Measurements from ENCODE around the gene DNAH14. TPM values are rescaled to one million over a fixed set of nuclear protein-coding genes. Genes with fewer than 3 reads are reported as not detected.

The DNAH14 gene
- total and polyA plus RNA-seq, 2 of the 8 experiments (the other 6 are each of a cell fraction or from before 2014, with no cell fraction given) = 8.4 to 40.7 TPM

DNA sequence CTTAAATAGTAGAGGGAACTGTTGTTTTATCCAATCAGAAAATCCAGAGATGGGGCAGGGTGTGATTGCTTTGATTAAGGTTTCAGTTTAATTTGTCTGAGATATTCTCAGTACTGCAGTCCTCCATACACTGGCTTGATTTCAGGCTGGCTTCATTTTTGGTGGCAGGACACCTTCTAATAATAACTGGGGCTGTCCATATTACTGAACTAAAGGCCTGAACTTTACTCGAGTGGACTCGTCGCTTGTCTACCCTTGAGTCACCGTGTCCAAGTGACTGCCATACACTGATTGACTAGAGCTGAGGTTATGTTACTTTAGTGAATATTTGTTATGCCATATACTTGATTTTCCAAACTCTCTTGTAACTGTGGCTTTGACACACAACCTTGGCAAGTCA is 228.8 kb downstream of the DNAH14 start:
- H2BK12ac ChIP-seq (ENCODE audit: low read depth, low read length) = no peak overlapping the region
- no peaks in the 10 kb centered on the region for H3K79me2 ChIP-seq (ENCODE audit: control insufficient read depth in 1 of 2, insufficient read depth in 2 of 2, low read length in 2 of 2)

More for the DNA sequence above, 228.8 kb downstream of the DNAH14 start:
- Histone ChIP-seq H2BK20ac (ENCODE audit: low read length) (no peak overlapping the region), H3K4me1 (replicated peaks in 1 of 4; ENCODE audit: control insufficient read depth in 3 of 4, insufficient read depth in 4 of 4, low read length in 3 of 4) (no peaks in the 10 kb centered on the region), H2BK5ac (ENCODE audit: low read depth, low read length) (no peak overlapping the region), H3K79me1 (ENCODE audit: low read depth, low read length) (no peaks in the 10 kb centered on the region), H4K5ac (ENCODE audit: insufficient read length, low read depth, low read length) (no peak overlapping the region), H3K9me3 (ENCODE audit: insufficient read depth in 2 of 2, low read depth in 1 of 2, low read length in 1 of 2) (no peaks in the 10 kb centered on the region), H3K36me3 (ENCODE audit: control insufficient read depth in 2 of 4, insufficient read depth in 4 of 4, low read length in 3 of 4) (no peaks in the 10 kb centered on the region), H4K8ac (ENCODE audit: extremely low read depth, insufficient read depth, low read length) (no peak overlapping the region), H3K23me2 (ENCODE audit: low read depth, low read length) (no peaks in the 10 kb centered on the region), H3K56ac (replicated peaks; ENCODE audit: insufficient read length, low read depth, low read length) (no peak overlapping the region), H3K23ac (ENCODE audit: insufficient read length) (no peak overlapping the region), H3K18ac (ENCODE audit: extremely low read depth, low read length) (no peak overlapping the region), H4K20me1 (replicated peaks in 1 of 2; ENCODE audit: control insufficient read depth in 1 of 2, insufficient read depth in 2 of 2, low read length in 2 of 2) (no peaks in the 10 kb centered on the region), H3K14ac (ENCODE audit: insufficient read length) (no peak overlapping the region), H2BK120ac (replicated peaks; ENCODE audit: low read depth, low read length) (no peak overlapping the region), H3K4me2 (ENCODE audit: insufficient read depth in 1 of 2, low read depth in 2 of 2, low read length in 2 of 2) (no peak overlapping the region), H3K27ac (ENCODE audit: low read depth, low read length) (no peak overlapping the region), H4K91ac (replicated peaks; ENCODE audit: insufficient read length, low read length) (no peak overlapping the region), H3K4ac (replicated peaks; ENCODE audit: insufficient read length, low read depth, low read length) (no peak overlapping the region), H2AK5ac (ENCODE audit: low read depth, low read length) (no peak overlapping the region), H2AFZ (ENCODE audit: low read length) (no peak overlapping the region), H2BK15ac (ENCODE audit: low read length) (no peak overlapping the region), H3K9ac (replicated peaks in 1 of 4; ENCODE audit: extremely low read depth in 1 of 4, low read depth in 3 of 4, low read length in 3 of 4) (no peak overlapping the region), H3K27me3 (replicated peaks in 1 of 4; ENCODE audit: control insufficient read depth in 3 of 4, extremely low read depth in 1 of 4, insufficient read depth in 3 of 4, low read length in 3 of 4) (no peaks in the 10 kb centered on the region), H3K4me3 (ENCODE audit: extremely low read depth in 1 of 4, insufficient read depth in 2 of 4, low read depth in 3 of 4, low read length in 4 of 4) (no peak overlapping the region)
- TF ChIP-seq TEAD4 (IDR thresholded peaks at IDR 0.05; ENCODE audit: low read depth, low read length) = no peak
- no peak for TF ChIP-seq POU5F1 (IDR thresholded peaks at IDR 0.05; ENCODE audit: low read depth, low read length)
- no peak for TF ChIP-seq TBP (IDR thresholded peaks at IDR 0.05; ENCODE audit: low read depth, low read length)
- TF ChIP-seq TCF12 (IDR thresholded peaks at IDR 0.05; ENCODE audit: low read depth, low read length) = no peak
- TF ChIP-seq SIX5 (IDR thresholded peaks at IDR 0.05; ENCODE audit: low read depth, low read length) = no peak
- TF ChIP-seq CHD2 (IDR thresholded peaks at IDR 0.05; ENCODE audit: low read length) = no peak
- no peak for TF ChIP-seq RBBP5 (IDR thresholded peaks at IDR 0.05; ENCODE audit: borderline replicate concordance, low read depth, low read length)
- DNase-seq (ENCODE audit: low read depth in 1 of 2, low spot score in 2 of 2) = no peak
- ChIA-PET CTCF (ENCODE audit: partially characterized antibody) (no interaction called here), POLR2A (ENCODE audit: partially characterized antibody) (no interaction called here)
- WGBS, 2 experiments (ENCODE audit: extremely low coverage in 1 of 2, insufficient coverage in 1 of 2, insufficient read length in 1 of 2, insufficient replicate concordance in 2 of 2, low coverage in 1 of 2, low lambda C conversion rate in 2 of 2, missing lambda C conversion rate in 1 of 2) = 93% methylated on average over 4 of the region's 4 CpGs; no CpG with 5 or more reads in 1 of the 2 experiments
- FAIRE-seq = no peak

Data from H1 (cell line).